Keratinocyte (primary cell): Measurements from ENCODE around the gene HPCAL4.

Experiments
- EZH2 ChIP-seq: IDR thresholded peaks from one replicate; pipeline ENCODE4 v1.6.1; 2012; ENCODE audit warnings: inconsistent platforms, mild to moderate bottlenecking, low read length, moderate library complexity
- TF ChIP-seq, protein P1 (sequence below), 3 experiments: IDR thresholded peaks in 1 of 3; conservative IDR thresholded peaks in 1 of 3; optimal IDR thresholded peaks in 1 of 3; 2 replicates in 2 of 3; 3 replicates in 1 of 3; pipeline versions ENCODE3 to v1.5.1; 2011; ENCODE audit warnings: low read length in 3 of 3, mild to moderate bottlenecking in 3 of 3, moderate library complexity in 2 of 3, control low read depth in 1 of 3, inconsistent platforms in 1 of 3; ENCODE audit not compliant: insufficient read depth in 2 of 3; ENCODE audit errors: extremely low read depth in 1 of 3

DNA sequence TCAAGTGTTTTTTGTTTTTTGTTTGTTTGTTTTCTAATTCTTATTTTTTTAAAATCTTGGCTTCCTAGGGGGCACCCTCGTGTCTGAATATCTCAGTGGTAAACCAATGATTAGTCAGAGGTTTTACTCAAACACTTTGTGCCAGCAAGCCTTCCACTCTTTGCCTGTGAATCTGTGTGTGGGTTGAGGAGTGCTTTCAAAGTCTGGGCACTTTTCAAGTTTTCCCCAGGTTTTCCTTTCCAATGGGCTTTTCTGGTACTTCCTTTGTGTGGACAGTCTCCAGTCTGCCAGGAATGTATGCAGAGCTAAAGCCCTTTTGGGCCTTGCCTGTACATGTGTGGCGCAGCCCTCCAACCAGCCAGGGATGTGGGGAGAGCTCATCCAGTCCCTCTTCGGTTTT is 37.8 kb upstream of the HPCAL4 start:
- TF ChIP-seq EZH2, result no peak
- TF ChIP-seq, protein P1, sequence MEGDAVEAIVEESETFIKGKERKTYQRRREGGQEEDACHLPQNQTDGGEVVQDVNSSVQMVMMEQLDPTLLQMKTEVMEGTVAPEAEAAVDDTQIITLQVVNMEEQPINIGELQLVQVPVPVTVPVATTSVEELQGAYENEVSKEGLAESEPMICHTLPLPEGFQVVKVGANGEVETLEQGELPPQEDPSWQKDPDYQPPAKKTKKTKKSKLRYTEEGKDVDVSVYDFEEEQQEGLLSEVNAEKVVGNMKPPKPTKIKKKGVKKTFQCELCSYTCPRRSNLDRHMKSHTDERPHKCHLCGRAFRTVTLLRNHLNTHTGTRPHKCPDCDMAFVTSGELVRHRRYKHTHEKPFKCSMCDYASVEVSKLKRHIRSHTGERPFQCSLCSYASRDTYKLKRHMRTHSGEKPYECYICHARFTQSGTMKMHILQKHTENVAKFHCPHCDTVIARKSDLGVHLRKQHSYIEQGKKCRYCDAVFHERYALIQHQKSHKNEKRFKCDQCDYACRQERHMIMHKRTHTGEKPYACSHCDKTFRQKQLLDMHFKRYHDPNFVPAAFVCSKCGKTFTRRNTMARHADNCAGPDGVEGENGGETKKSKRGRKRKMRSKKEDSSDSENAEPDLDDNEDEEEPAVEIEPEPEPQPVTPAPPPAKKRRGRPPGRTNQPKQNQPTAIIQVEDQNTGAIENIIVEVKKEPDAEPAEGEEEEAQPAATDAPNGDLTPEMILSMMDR (optimal IDR thresholded peaks at IDR 0.05 in 1 of 3, IDR thresholded peaks at IDR 0.05 in 1 of 3, conservative IDR thresholded peaks at IDR 0.05 in 1 of 3; ENCODE audit: extremely low read depth in 1 of 3, insufficient read depth in 2 of 3, low read length in 3 of 3), result no peak
